H1 (cell line): Measurements from ENCODE around the gene RMDN2. TPM values are rescaled to one million over a fixed set of nuclear protein-coding genes. Genes with fewer than 3 reads are reported as not detected.

Source experiments
- CTCF ChIA-PET: fragments of 300-600 bp; sonication (Branson Sonifier 250); formaldehyde crosslinking; loops from one replicate; lab custom pipeline; 2021; ENCODE audit not compliant: partially characterized antibody; lab: Charles Lee
- POLR2A ChIA-PET: fragments of 300-600 bp; sonication (Branson Sonifier 250); formaldehyde crosslinking; loops from one replicate; lab custom pipeline; 2021; ENCODE audit warnings: inconsistent platforms; ENCODE audit not compliant: partially characterized antibody; lab: Charles Lee
- DNase-seq, 2 experiments: peaks; one replicate each; pipeline versions ENCODE4 v3.0.0 to v3.0.0-alpha.2; 2010 to 2022; ENCODE audit warnings: low spot score in 2 of 2, low read depth in 1 of 2, mixed read lengths in 1 of 2
- FAIRE-seq: peaks from 2 replicates; lab custom pipeline; 2011; peaks lifted over from hg19 to GRCh38; lab: Jason Lieb, UNC
- H2AFZ ChIP-seq: 2 replicates; pipeline ENCODE4 v1.8.1; 2012; ENCODE audit warnings: low read length, inconsistent platforms
- H2AK5ac ChIP-seq: 2 replicates; pipeline ENCODE4 v1.6.1; 2013; ENCODE audit warnings: low read depth, low read length
- H2BK120ac ChIP-seq: replicated peaks from 2 replicates; pipeline ENCODE3; 2013; ENCODE audit warnings: low read depth, low read length, inconsistent platforms
- H2BK12ac ChIP-seq: 2 replicates; pipeline ENCODE4 v1.6.1; 2013; ENCODE audit warnings: low read depth, low read length
- H2BK15ac ChIP-seq: 2 replicates; pipeline ENCODE4 v1.6.1; 2013; ENCODE audit warnings: low read length
- H2BK20ac ChIP-seq: 2 replicates; pipeline ENCODE4 v1.6.1; 2013; ENCODE audit warnings: low read length
- H2BK5ac ChIP-seq: 2 replicates; pipeline ENCODE4 v1.6.1; 2013; ENCODE audit warnings: low read depth, low read length
- H3K14ac ChIP-seq: 2 replicates; pipeline ENCODE4 v1.6.1; 2013; ENCODE audit warnings: inconsistent platforms; ENCODE audit not compliant: insufficient read length
- H3K18ac ChIP-seq: 2 replicates; pipeline ENCODE4 v1.6.1; 2013; ENCODE audit warnings: low read length; ENCODE audit errors: extremely low read depth
- H3K23ac ChIP-seq: 2 replicates; pipeline ENCODE4 v1.6.1; 2013; ENCODE audit warnings: inconsistent platforms; ENCODE audit not compliant: insufficient read length
- H3K23me2 ChIP-seq: 2 replicates; pipeline ENCODE4 v1.6.1; 2013; ENCODE audit warnings: low read depth, low read length
- H3K27ac ChIP-seq: 2 replicates; pipeline ENCODE4 v1.6.1; 2011; ENCODE audit warnings: low read depth, low read length, inconsistent platforms
- H3K27me3 ChIP-seq, 4 experiments: replicated peaks in 1 of 4; 1 replicate in 1 of 4; 2 replicates in 3 of 4; pipeline versions ENCODE4 v1.6.1 to v1.8.1; 2011 to 2013; ENCODE audit warnings: low read length in 3 of 4, mild to moderate bottlenecking in 3 of 4, inconsistent platforms in 2 of 4, mixed read lengths in 2 of 4, moderate library complexity in 1 of 4; ENCODE audit not compliant: control insufficient read depth in 3 of 4, insufficient read depth in 3 of 4; ENCODE audit errors: extremely low read depth in 1 of 4
- H3K36me3 ChIP-seq, 4 experiments: 2 replicates each; pipeline versions ENCODE4 v1.6.1 to v1.8.1; 2011 to 2013; ENCODE audit warnings: mild to moderate bottlenecking in 4 of 4, low read length in 3 of 4, moderate library complexity in 2 of 4, control low read depth in 1 of 4, inconsistent platforms in 1 of 4; ENCODE audit not compliant: insufficient read depth in 4 of 4, control insufficient read depth in 2 of 4
- H3K4ac ChIP-seq: replicated peaks from 2 replicates; pipeline ENCODE3; 2013; ENCODE audit warnings: low read length, low read depth, mixed read lengths, inconsistent platforms; ENCODE audit not compliant: insufficient read length
- H3K4me1 ChIP-seq, 4 experiments: replicated peaks in 1 of 4; 1 replicate in 1 of 4; 2 replicates in 3 of 4; pipeline versions ENCODE4 v1.6.1 to v1.8.1; 2011 to 2013; ENCODE audit warnings: low read length in 3 of 4, inconsistent platforms in 2 of 4, mixed read lengths in 1 of 4; ENCODE audit not compliant: insufficient read depth in 4 of 4, control insufficient read depth in 3 of 4
- H3K4me2 ChIP-seq, 2 experiments: 2 replicates each; pipeline versions ENCODE4 v1.6.1 to v1.8.1; 2011 to 2013; ENCODE audit warnings: low read depth in 2 of 2, low read length in 2 of 2, control low read depth in 1 of 2, inconsistent platforms in 1 of 2, mild to moderate bottlenecking in 1 of 2; ENCODE audit not compliant: insufficient read depth in 1 of 2
- H3K4me3 ChIP-seq, 4 experiments: fragments of 200-600, 300-600 bp in 1 of 4; sonication (generic), shearing (Covaris generic), sonication (Bioruptor Twin) in 1 of 4; 2 replicates each; pipeline versions ENCODE4 v1.5.1 to v1.8.1; 2011 to 2016; ENCODE audit warnings: low read length in 4 of 4, low read depth in 3 of 4, control low read depth in 2 of 4, inconsistent platforms in 2 of 4, mild to moderate bottlenecking in 2 of 4, mixed read lengths in 1 of 4, moderate library complexity in 1 of 4; ENCODE audit not compliant: insufficient read depth in 2 of 4; ENCODE audit errors: extremely low read depth in 1 of 4
- H3K56ac ChIP-seq: replicated peaks from 2 replicates; pipeline ENCODE3; 2013; ENCODE audit warnings: low read depth, mild to moderate bottlenecking, mixed read lengths, low read length, inconsistent platforms; ENCODE audit not compliant: insufficient read length
- H3K79me1 ChIP-seq: 2 replicates; pipeline ENCODE4 v1.6.1; 2013; ENCODE audit warnings: low read depth, low read length, control low read depth
- H3K79me2 ChIP-seq, 2 experiments: 2 replicates each; pipeline versions ENCODE4 v1.6.1 to v1.8.1; 2012 to 2013; ENCODE audit warnings: low read length in 2 of 2, mild to moderate bottlenecking in 2 of 2, inconsistent platforms in 1 of 2; ENCODE audit not compliant: insufficient read depth in 2 of 2, control insufficient read depth in 1 of 2
- H3K9ac ChIP-seq, 4 experiments: replicated peaks in 1 of 4; 1 replicate in 1 of 4; 2 replicates in 3 of 4; pipeline versions ENCODE4 v1.6.1 to v1.8.1; 2011 to 2013; ENCODE audit warnings: low read depth in 3 of 4, low read length in 3 of 4, control low read depth in 2 of 4, mild to moderate bottlenecking in 2 of 4, moderate library complexity in 2 of 4, inconsistent platforms in 1 of 4; ENCODE audit errors: extremely low read depth in 1 of 4
- H3K9me3 ChIP-seq, 2 experiments: 2 replicates each; pipeline versions ENCODE4 v1.6.1 to v1.8.1; 2012 to 2013; ENCODE audit warnings: mild to moderate bottlenecking in 2 of 2, moderate library complexity in 2 of 2, control low read depth in 1 of 2, inconsistent platforms in 1 of 2, low read depth in 1 of 2, low read length in 1 of 2, mixed read lengths in 1 of 2; ENCODE audit not compliant: insufficient read depth in 2 of 2
- H4K20me1 ChIP-seq, 2 experiments: replicated peaks in 1 of 2; 2 replicates each; pipeline versions ENCODE3 to v1.8.1; 2011 to 2013; ENCODE audit warnings: inconsistent platforms in 2 of 2, low read length in 2 of 2, mild to moderate bottlenecking in 1 of 2; ENCODE audit not compliant: insufficient read depth in 2 of 2, control insufficient read depth in 1 of 2
- H4K5ac ChIP-seq: 2 replicates; pipeline ENCODE4 v1.6.1; 2013; ENCODE audit warnings: low read length, low read depth, mixed read lengths, inconsistent platforms; ENCODE audit not compliant: insufficient read length
- H4K8ac ChIP-seq: 2 replicates; pipeline ENCODE4 v1.8.0; 2013; ENCODE audit warnings: mild to moderate bottlenecking, moderate library complexity, low read length, inconsistent platforms; ENCODE audit not compliant: insufficient read depth; ENCODE audit errors: extremely low read depth
- H4K91ac ChIP-seq: replicated peaks from 2 replicates; pipeline ENCODE3; 2013; ENCODE audit warnings: low read length, mixed read lengths, inconsistent platforms; ENCODE audit not compliant: insufficient read length
- RNF2 ChIP-seq: fragments of 200-900, 300-1000 bp; sonication (generic); IDR thresholded peaks from 2 replicates; pipeline ENCODE4 v1.7.1; 2016; ENCODE audit warnings: borderline replicate concordance, low read depth, mild to moderate bottlenecking, antibody characterized with exemption, low read length; ENCODE audit not compliant: poor library complexity, severe bottlenecking; ENCODE audit errors: missing control alignments
- SRF ChIP-seq: IDR thresholded peaks from 2 replicates; pipeline ENCODE4 v1.6.1; 2011; ENCODE audit warnings: mild to moderate bottlenecking, low read depth, low read length, moderate library complexity
- WGBS, 2 experiments: shearing (Covaris generic) in 1 of 2; methylation state at CpG; one replicate each; pipeline versions ENCODE4 v1.1.6 to v1.1.7; 2013 to 2015; ENCODE audit warnings: low lambda C conversion rate in 2 of 2, mixed read lengths in 2 of 2, inconsistent platforms in 1 of 2, low coverage in 1 of 2, missing lambda C conversion rate in 1 of 2; ENCODE audit not compliant: insufficient replicate concordance in 2 of 2, insufficient coverage in 1 of 2, insufficient read length in 1 of 2; ENCODE audit errors: extremely low coverage in 1 of 2, missing lambda C conversion rate in 1 of 2; 5-methylcytosine and 5-hydroxymethylcytosine counted together
- polyA plus RNA-seq, 7 experiments: library from polyadenylated mRNA; depleted of rRNA in 3 of 7; stranded (reverse) in 5 of 7; unstranded in 2 of 7; fragments of >200 nt in 5 of 7; fragments of 200-250 nt in 2 of 7; gene quantifications; 1 replicate in 5 of 7; 2 replicates in 1 of 7; 4 replicates in 1 of 7; pipeline versions ENCODE4 v1.2.1 to v1.2.3, GENCODE V29; 2011 to 2013; ENCODE audit warnings: missing spikeins in 2 of 7, mixed read lengths in 2 of 7
- total RNA-seq: library from RNA; stranded (reverse); fragmentation: NEBNext Ultra II Directional; extraction: Animal tissue kit (Norgen Biotek cat#: 25700); gene quantifications from 2 replicates; pipeline ENCODE4 v1.2.1, GENCODE V29; 2021

The RMDN2 gene
- total and polyA plus RNA-seq, 2 of the 8 experiments (the other 6 are each of a cell fraction or from before 2014, with no cell fraction given): 0.53 to 3.0 TPM

DNA sequence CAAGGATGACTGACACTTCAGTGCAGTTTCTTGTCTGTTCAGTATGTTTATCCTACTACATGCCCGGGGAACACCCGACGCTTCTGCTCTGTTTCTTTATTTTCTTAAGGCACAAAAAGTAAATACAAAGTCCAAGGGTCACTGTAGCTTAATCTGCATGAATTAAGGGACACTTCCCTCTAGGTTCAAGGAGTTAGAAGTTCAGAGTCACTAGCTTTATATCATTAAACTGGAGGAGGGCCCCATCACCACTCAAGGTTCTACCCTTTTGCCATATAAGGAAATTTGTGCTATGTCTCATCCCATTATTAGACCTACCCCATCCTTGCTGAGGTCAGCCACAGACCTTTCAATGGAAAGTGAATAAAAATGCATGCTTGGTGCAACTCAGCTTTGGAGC, 27.6 kb upstream of the RMDN2 start:
- H3K27ac ChIP-seq: no peak overlapping the region
- no peak overlapping the region for H4K91ac ChIP-seq
- ChIA-PET POLR2A (no interaction called here), CTCF (interaction anchor here (0.8 to 4.3 kb wide), 6 partner anchors 12 to 610 kb away, joined by 3 to 18 read pairs (median 4); no protein-coding TSS in a partner anchor)
- H2AK5ac ChIP-seq: no peak overlapping the region
- DNase-seq: no peak
- H3K18ac ChIP-seq: no peak overlapping the region
- no peak for FAIRE-seq
- H3K4me1 ChIP-seq: no peaks in the 10 kb centered on the region
- H4K8ac ChIP-seq: no peak overlapping the region
- TF ChIP-seq RNF2: no peak
- peak; percentile 55; the same call in 1 of the 2 replicates for TF ChIP-seq SRF
- no peak overlapping the region for H3K4me3 ChIP-seq
- 78% methylated on average over 3 of the region's 3 CpGs; no CpG with 5 or more reads in 1 of the 2 experiments for WGBS, 2 experiments
- no peaks in the 10 kb centered on the region for H3K27me3 ChIP-seq
- no peaks in the 10 kb centered on the region for H3K23me2 ChIP-seq
- no peak overlapping the region for H3K4ac ChIP-seq
- no peak overlapping the region for H3K23ac ChIP-seq
- no peak overlapping the region for H2BK20ac ChIP-seq
- no peaks in the 10 kb centered on the region for H4K20me1 ChIP-seq
- H2BK15ac ChIP-seq: no peak overlapping the region
- no peaks in the 10 kb centered on the region for H3K79me2 ChIP-seq
- no peak overlapping the region for H2BK120ac ChIP-seq
- H3K36me3 ChIP-seq: no peaks in the 10 kb centered on the region
- no peak overlapping the region for H3K9ac ChIP-seq
- no peak overlapping the region for H2BK12ac ChIP-seq
- H3K4me2 ChIP-seq: no peak overlapping the region
- no peak overlapping the region for H3K14ac ChIP-seq
- no peak overlapping the region for H2BK5ac ChIP-seq
- H3K9me3 ChIP-seq: peaks cover 0 to 7% of the 10 kb centered on the region in 2 experiments; a peak in 1 of 4 replicates
- no peak overlapping the region for H2AFZ ChIP-seq
- no peak overlapping the region for H3K56ac ChIP-seq
- H4K5ac ChIP-seq: no peak overlapping the region
- H3K79me1 ChIP-seq: no peaks in the 10 kb centered on the region
